ENCODE measurements around the gene TARS3. TPM values are rescaled to one million over a fixed set of nuclear protein-coding genes. Genes with fewer than 3 reads are reported as not detected.

The TARS3 gene
- total RNA-seq, 4 donors from 2014 or later = 16.7 to 26.6 (median 23.5) TPM

GRCh38 chr15:101675796-101676582 lies 48.3 kb downstream of the TARS3 start:
- TF ChIP-seq EP300 (IDR thresholded peaks at IDR 0.05) (no peak), POLR2A (IDR thresholded peaks at IDR 0.05; ENCODE audit: low read depth) (no peak), POLR2AphosphoS5 (IDR thresholded peaks at IDR 0.05) (no peak)
- TF ChIP-seq, protein P1, sequence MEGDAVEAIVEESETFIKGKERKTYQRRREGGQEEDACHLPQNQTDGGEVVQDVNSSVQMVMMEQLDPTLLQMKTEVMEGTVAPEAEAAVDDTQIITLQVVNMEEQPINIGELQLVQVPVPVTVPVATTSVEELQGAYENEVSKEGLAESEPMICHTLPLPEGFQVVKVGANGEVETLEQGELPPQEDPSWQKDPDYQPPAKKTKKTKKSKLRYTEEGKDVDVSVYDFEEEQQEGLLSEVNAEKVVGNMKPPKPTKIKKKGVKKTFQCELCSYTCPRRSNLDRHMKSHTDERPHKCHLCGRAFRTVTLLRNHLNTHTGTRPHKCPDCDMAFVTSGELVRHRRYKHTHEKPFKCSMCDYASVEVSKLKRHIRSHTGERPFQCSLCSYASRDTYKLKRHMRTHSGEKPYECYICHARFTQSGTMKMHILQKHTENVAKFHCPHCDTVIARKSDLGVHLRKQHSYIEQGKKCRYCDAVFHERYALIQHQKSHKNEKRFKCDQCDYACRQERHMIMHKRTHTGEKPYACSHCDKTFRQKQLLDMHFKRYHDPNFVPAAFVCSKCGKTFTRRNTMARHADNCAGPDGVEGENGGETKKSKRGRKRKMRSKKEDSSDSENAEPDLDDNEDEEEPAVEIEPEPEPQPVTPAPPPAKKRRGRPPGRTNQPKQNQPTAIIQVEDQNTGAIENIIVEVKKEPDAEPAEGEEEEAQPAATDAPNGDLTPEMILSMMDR (IDR thresholded peaks at IDR 0.05) = no peak
- Histone ChIP-seq H3K4me1 (no peaks in the 10 kb centered on the region), H3K27ac (replicated peaks in 1 of 4) (no peak overlapping the region), H3K9me3 (no peaks in the 10 kb centered on the region), H3K36me3 (peaks cover 20 to 76% (median 47%) of the 10 kb centered on the region in 4 donors), H3K27me3 (no peaks in the 10 kb centered on the region), H3K4me3 (no peak overlapping the region)
- DNase-seq (ENCODE audit: extremely low spot score) = no peak
- WGBS = 77% methylated on average over 16 of the region's 16 CpGs
- intact Hi-C loops (cut with DNase I) = no loop called here

GRCh38 chr15:101675015-101675414 lies 49.3 kb downstream of the TARS3 start:
- Histone ChIP-seq H3K4me3 (no peak overlapping the region), H3K4me1 (no peaks in the 10 kb centered on the region), H3K36me3 (peaks cover 26 to 81% (median 55%) of the 10 kb centered on the region in 4 donors), H3K27ac (replicated peaks in 1 of 4) (no peak overlapping the region), H3K27me3 (no peaks in the 10 kb centered on the region), H3K9me3 (no peaks in the 10 kb centered on the region)
- intact Hi-C loops (cut with DNase I) = no loop called here
- no peak for DNase-seq (ENCODE audit: extremely low spot score)
- TF ChIP-seq POLR2AphosphoS5 (IDR thresholded peaks at IDR 0.05) (no peak), POLR2A (IDR thresholded peaks at IDR 0.05; ENCODE audit: low read depth) (no peak), EP300 (IDR thresholded peaks at IDR 0.05) (no peak)
- TF ChIP-seq, protein P1 (IDR thresholded peaks at IDR 0.05) = no peak
- whole genome bisulfite sequencing = 85% methylated on average over 5 of the region's 5 CpGs

DNA sequence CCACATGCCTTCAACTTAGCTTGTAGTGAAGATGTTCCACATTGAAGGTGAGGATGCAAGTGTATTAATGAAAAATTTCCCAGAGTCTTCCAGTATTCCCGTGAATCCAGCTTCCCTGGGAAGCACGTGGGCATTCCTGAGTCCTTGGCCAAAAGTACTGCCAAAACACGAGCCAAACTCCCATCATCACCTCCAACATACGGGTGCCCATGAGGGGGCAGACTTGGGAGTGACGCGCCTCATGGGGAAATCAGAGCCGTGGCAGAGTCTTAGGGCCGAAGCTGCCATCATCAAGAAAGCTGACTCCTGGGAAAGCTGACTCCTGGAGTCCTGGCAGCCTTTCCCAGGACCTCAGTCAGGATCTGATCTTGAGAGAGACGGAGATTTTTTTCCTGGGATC lies 52.0 kb downstream of the TARS3 start:
- intact Hi-C loops (cut with DNase I) = no loop called here
- 89% methylated on average over 9 of the region's 9 CpGs for WGBS
- Histone ChIP-seq H3K27me3 (no peaks in the 10 kb centered on the region), H3K36me3 (peaks cover 26 to 97% (median 63%) of the 10 kb centered on the region in 4 donors), H3K9me3 (peaks cover 0 to under 1% (median 0%) of the 10 kb centered on the region in 4 donors), H3K4me3 (no peak overlapping the region), H3K27ac (replicated peaks in 1 of 4) (no peak overlapping the region), H3K4me1 (no peaks in the 10 kb centered on the region)
- no peak for DNase-seq (ENCODE audit: extremely low spot score)
- TF ChIP-seq POLR2AphosphoS5 (IDR thresholded peaks at IDR 0.05) = no peak

DNA sequence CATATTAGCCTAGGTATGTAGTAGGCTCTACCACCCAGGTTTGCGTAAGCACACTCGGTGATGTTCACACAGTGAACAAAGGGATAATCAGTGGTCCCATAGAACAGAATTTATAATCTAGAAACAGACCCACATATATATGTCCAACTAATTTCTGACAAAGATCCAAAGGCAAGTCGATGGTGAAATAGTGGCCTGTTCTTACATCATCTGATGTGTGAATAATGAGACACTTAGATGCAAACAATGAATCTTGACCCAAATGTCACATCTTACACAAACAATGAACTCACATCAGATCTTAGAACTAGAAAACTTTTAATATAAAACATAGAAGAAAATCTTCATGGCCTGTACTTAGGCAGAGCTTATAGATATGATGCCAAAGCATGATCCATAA lies 54.5 kb downstream of the TARS3 start:
- 93% methylated on average over 3 of the region's 3 CpGs for WGBS
- Histone ChIP-seq H3K9me3 (peaks cover 0 to 4% (median 0%) of the 10 kb centered on the region in 4 donors), H3K36me3 (peaks cover 17 to 74% (median 51%) of the 10 kb centered on the region in 4 donors), H3K27me3 (no peaks in the 10 kb centered on the region), H3K4me3 (no peak overlapping the region), H3K4me1 (no peaks in the 10 kb centered on the region), H3K27ac (replicated peaks in 1 of 4) (no peak overlapping the region)
- intact Hi-C loops (cut with DNase I) = no loop called here
- DNase-seq (ENCODE audit: extremely low spot score) = no peak
- TF ChIP-seq EP300 (IDR thresholded peaks at IDR 0.05) = no peak
- TF ChIP-seq POLR2A (IDR thresholded peaks at IDR 0.05; ENCODE audit: low read depth) = no peak
- TF ChIP-seq, protein P1 (IDR thresholded peaks at IDR 0.05) = no peak

DNA sequence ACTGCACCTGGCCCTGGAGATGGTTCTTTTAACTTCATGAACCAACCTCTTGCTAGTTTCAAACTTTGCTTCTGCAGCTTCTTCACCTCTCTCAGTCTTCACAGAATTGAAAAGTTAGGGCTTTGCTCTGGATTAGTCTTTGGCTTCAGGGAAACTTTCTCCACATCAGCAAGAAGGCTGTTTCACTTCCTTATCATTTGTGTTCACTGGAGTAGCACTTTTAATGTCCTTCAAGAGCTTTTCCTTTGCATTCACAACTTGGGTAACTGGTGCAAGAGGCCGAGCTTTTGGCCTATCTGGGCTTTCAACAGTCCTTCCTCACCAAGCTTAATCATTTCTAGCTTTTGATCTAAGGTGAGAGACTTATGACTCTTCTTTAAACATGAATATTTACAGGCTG lies 56.4 kb downstream of the TARS3 start:
- intact Hi-C loops (cut with DNase I) = no loop called here
- WGBS = 83% methylated on average over 1 of the region's 1 CpG
- TF ChIP-seq EP300 (IDR thresholded peaks at IDR 0.05) (no peak), POLR2A (IDR thresholded peaks at IDR 0.05; ENCODE audit: low read depth) (no peak), POLR2AphosphoS5 (IDR thresholded peaks at IDR 0.05) (no peak)
- TF ChIP-seq, protein P1 (IDR thresholded peaks at IDR 0.05) = no peak
- H3K9me3 ChIP-seq = peaks cover 0 to 4% (median 0%) of the 10 kb centered on the region in 4 donors
- no peaks in the 10 kb centered on the region for H3K4me1 ChIP-seq
- H3K36me3 ChIP-seq = peaks cover 5 to 58% (median 32%) of the 10 kb centered on the region in 4 donors
- no peak overlapping the region for H3K4me3 ChIP-seq
- DNase-seq (ENCODE audit: extremely low spot score) = no peak
- no peak overlapping the region for H3K27ac ChIP-seq (replicated peaks in 1 of 4)
- no peaks in the 10 kb centered on the region for H3K27me3 ChIP-seq
